ENCODE measurements around the gene PDE8A.

The PDE8A gene

GRCh38 chr15:85063522-85064079, 81.9 kb downstream of the PDE8A start:
- DNase-seq (ENCODE audit: extremely low read depth, low read depth): no peak
- no peak for TF ChIP-seq CTCF (IDR thresholded peaks at IDR 0.05; ENCODE audit: low read depth, low read length, missing control alignments)
- H3K4me3 ChIP-seq (replicated peaks; ENCODE audit: low read depth, low read length): no peak overlapping the region

GRCh38 chr15:85064710-85065109, 83.1 kb downstream of the PDE8A start:
- no peak for DNase-seq (ENCODE audit: extremely low read depth, low read depth)
- TF ChIP-seq CTCF (IDR thresholded peaks at IDR 0.05; ENCODE audit: low read depth, low read length, missing control alignments): no peak

GRCh38 chr15:85071061-85071460, 89.4 kb downstream of the PDE8A start:
- no peak for DNase-seq (ENCODE audit: extremely low read depth, low read depth)
- no peak for TF ChIP-seq CTCF (IDR thresholded peaks at IDR 0.05; ENCODE audit: low read depth, low read length, missing control alignments)
- H3K4me3 ChIP-seq (replicated peaks; ENCODE audit: low read depth, low read length): no peak overlapping the region

More at GRCh38 chr15:85064710-85065109, 83.1 kb downstream of the PDE8A start:
- H3K4me3 ChIP-seq (replicated peaks; ENCODE audit: low read depth, low read length): no peak overlapping the region

- no peak for DNase-seq (ENCODE audit: extremely low read depth, low read depth)
- no peak overlapping the region for H3K4me3 ChIP-seq (replicated peaks; ENCODE audit: low read depth, low read length)
- TF ChIP-seq CTCF (IDR thresholded peaks at IDR 0.05; ENCODE audit: low read depth, low read length, missing control alignments): no peak
These were observed 89.8 kb downstream of the PDE8A start for GRCh38 chr15:85071504-85071903.

- TF ChIP-seq CTCF (IDR thresholded peaks at IDR 0.05; ENCODE audit: low read depth, low read length, missing control alignments): no peak
- H3K4me3 ChIP-seq (replicated peaks; ENCODE audit: low read depth, low read length): no peak overlapping the region
- no peak for DNase-seq (ENCODE audit: extremely low read depth, low read depth)
These were observed 91.3 kb downstream of the PDE8A start for GRCh38 chr15:85072917-85073316.

GRCh38 chr15:85073556-85074194, 92.0 kb downstream of the PDE8A start:
- TF ChIP-seq CTCF (IDR thresholded peaks at IDR 0.05; ENCODE audit: low read depth, low read length, missing control alignments): no peak
- H3K4me3 ChIP-seq (replicated peaks; ENCODE audit: low read depth, low read length): no peak overlapping the region
- DNase-seq (ENCODE audit: extremely low read depth, low read depth): no peak
